Keratinocyte (primary cell): ENCODE results near the gene CLSTN2. TPM values are rescaled to one million over a fixed set of nuclear protein-coding genes. Genes with fewer than 3 reads are reported as not detected.
A peak's percentile ranks its signal among the peaks of the same experiment; 100 is the strongest.

ENCODE experiments used
- DNase-seq: peaks from one replicate; pipeline ENCODE4 v3.0.0-alpha.2; 2011; ENCODE audit warnings: low read depth, missing footprints, low spot score
- FAIRE-seq: peaks from 2 replicates; lab custom pipeline; 2011; peaks lifted over from hg19 to GRCh38; lab: Jason Lieb, UNC
- H2AFZ ChIP-seq: 2 replicates; pipeline ENCODE4 v1.6.0; 2012; ENCODE audit warnings: low read length, control low read depth, inconsistent platforms; ENCODE audit not compliant: control insufficient read depth
- H3K27ac ChIP-seq: 2 replicates; pipeline ENCODE4 v1.5.1; 2011; ENCODE audit warnings: low read length; ENCODE audit not compliant: control insufficient read depth, insufficient read depth
- H3K27me3 ChIP-seq: 3 replicates; pipeline ENCODE4 v1.6.0; 2011; ENCODE audit warnings: low read length; ENCODE audit not compliant: control insufficient read depth, insufficient read depth; ENCODE audit errors: extremely low read depth
- H3K36me3 ChIP-seq, 2 experiments: 2 replicates in 1 of 2; 3 replicates in 1 of 2; pipeline ENCODE4 v1.5.1; 2011; ENCODE audit warnings: low read length in 2 of 2, mild to moderate bottlenecking in 1 of 2; ENCODE audit not compliant: control insufficient read depth in 2 of 2, insufficient read depth in 2 of 2; ENCODE audit errors: extremely low read depth in 1 of 2
- H3K4me1 ChIP-seq: 3 replicates; pipeline ENCODE4 v1.5.1; 2011; ENCODE audit warnings: low read length; ENCODE audit not compliant: control insufficient read depth, insufficient read depth; ENCODE audit errors: extremely low read depth
- H3K4me2 ChIP-seq: 3 replicates; pipeline ENCODE4 v1.6.0; 2011; ENCODE audit warnings: low read depth, low read length; ENCODE audit not compliant: control insufficient read depth, insufficient read depth; ENCODE audit errors: extremely low read depth
- H3K4me3 ChIP-seq, 3 experiments: fragments of 200-600 bp in 1 of 3; sonication (generic) in 1 of 3; 2 replicates in 2 of 3; 3 replicates in 1 of 3; pipeline ENCODE4 v1.5.1; 2011 to 2016; ENCODE audit warnings: low read length in 3 of 3, mild to moderate bottlenecking in 3 of 3, control low read depth in 2 of 3, inconsistent platforms in 1 of 3, low read depth in 1 of 3, mixed read lengths in 1 of 3, mixed run types in 1 of 3, moderate library complexity in 1 of 3; ENCODE audit not compliant: control insufficient read depth in 2 of 3, insufficient read depth in 2 of 3; ENCODE audit errors: extremely low read depth in 1 of 3
- H3K79me2 ChIP-seq: 2 replicates; pipeline ENCODE4 v1.6.0; 2012; ENCODE audit warnings: low read length; ENCODE audit not compliant: control insufficient read depth, insufficient read depth
- H3K9ac ChIP-seq: 3 replicates; pipeline ENCODE4 v1.6.0; 2011; ENCODE audit warnings: low read length; ENCODE audit not compliant: control insufficient read depth, insufficient read depth; ENCODE audit errors: extremely low read depth
- H3K9me1 ChIP-seq: 3 replicates; pipeline ENCODE4 v1.6.0; 2011; ENCODE audit warnings: low read length; ENCODE audit not compliant: control insufficient read depth, insufficient read depth; ENCODE audit errors: extremely low read depth
- H3K9me3 ChIP-seq: 2 replicates; pipeline ENCODE4 v1.5.1; 2012; ENCODE audit warnings: low read depth, low read length; ENCODE audit not compliant: control insufficient read depth
- H4K20me1 ChIP-seq: 3 replicates; pipeline ENCODE4 v1.6.0; 2011; ENCODE audit warnings: low read length; ENCODE audit not compliant: control insufficient read depth, insufficient read depth; ENCODE audit errors: extremely low read depth
- EZH2 ChIP-seq: IDR thresholded peaks from one replicate; pipeline ENCODE4 v1.6.1; 2012; ENCODE audit warnings: inconsistent platforms, mild to moderate bottlenecking, low read length, moderate library complexity
- dilution Hi-C: fragments of 300-500 bp; cut with MboI; formaldehyde crosslinking; loops from one replicate; pipeline ENCODE4 v1.7.0; 2020; ENCODE audit warnings: low sequenced_read_pairs; ENCODE audit not compliant: extremely low pct_ligation_motif_present
- polyA plus RNA-seq, 5 experiments: library from polyadenylated mRNA; depleted of rRNA in 3 of 5; stranded (reverse) in 3 of 5; stranded (forward) in 1 of 5; unstranded in 1 of 5; fragments of >200 nt; gene quantifications; 1 replicate in 1 of 5; 2 replicates in 3 of 5; 3 replicates in 1 of 5; pipeline versions ENCODE4 v1.2.1 to v1.2.3, GENCODE V29; 2011 to 2012; ENCODE audit warnings: missing spikeins in 2 of 5, low read depth in 1 of 5, low replicate concordance in 1 of 5
- TF ChIP-seq, protein P1 (sequence below), 3 experiments: IDR thresholded peaks in 1 of 3; conservative IDR thresholded peaks in 1 of 3; optimal IDR thresholded peaks in 1 of 3; 2 replicates in 2 of 3; 3 replicates in 1 of 3; pipeline versions ENCODE3 to v1.5.1; 2011; ENCODE audit warnings: low read length in 3 of 3, mild to moderate bottlenecking in 3 of 3, moderate library complexity in 2 of 3, control low read depth in 1 of 3, inconsistent platforms in 1 of 3; ENCODE audit not compliant: insufficient read depth in 2 of 3; ENCODE audit errors: extremely low read depth in 1 of 3

CLSTN2 gene
- polyA plus RNA-seq, 1 donor (not counting 4 experiments of a cell fraction or from before 2014, with no cell fraction given) = 0.09 TPM

DNA sequence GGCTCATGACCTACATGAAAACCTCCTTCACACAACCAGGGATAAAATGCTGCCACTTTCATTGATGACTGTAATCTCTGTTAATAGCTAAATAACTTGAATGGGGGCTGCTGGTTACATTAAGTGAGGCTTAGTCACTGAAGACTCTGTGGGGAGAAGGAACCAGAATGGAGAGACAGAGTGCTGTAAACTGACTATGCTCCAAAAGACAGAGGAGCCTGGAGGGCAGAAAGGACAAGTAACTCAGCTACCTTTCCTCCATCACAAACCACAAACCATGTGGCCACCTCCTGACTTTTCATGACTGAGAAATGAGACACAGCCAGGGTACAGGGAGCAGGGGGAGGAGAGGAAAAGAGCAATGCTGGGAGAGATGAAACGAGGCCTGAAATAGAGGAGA lies 645.8 kb downstream of the CLSTN2 start:
- no peak for TF ChIP-seq EZH2
- TF ChIP-seq, protein P1, sequence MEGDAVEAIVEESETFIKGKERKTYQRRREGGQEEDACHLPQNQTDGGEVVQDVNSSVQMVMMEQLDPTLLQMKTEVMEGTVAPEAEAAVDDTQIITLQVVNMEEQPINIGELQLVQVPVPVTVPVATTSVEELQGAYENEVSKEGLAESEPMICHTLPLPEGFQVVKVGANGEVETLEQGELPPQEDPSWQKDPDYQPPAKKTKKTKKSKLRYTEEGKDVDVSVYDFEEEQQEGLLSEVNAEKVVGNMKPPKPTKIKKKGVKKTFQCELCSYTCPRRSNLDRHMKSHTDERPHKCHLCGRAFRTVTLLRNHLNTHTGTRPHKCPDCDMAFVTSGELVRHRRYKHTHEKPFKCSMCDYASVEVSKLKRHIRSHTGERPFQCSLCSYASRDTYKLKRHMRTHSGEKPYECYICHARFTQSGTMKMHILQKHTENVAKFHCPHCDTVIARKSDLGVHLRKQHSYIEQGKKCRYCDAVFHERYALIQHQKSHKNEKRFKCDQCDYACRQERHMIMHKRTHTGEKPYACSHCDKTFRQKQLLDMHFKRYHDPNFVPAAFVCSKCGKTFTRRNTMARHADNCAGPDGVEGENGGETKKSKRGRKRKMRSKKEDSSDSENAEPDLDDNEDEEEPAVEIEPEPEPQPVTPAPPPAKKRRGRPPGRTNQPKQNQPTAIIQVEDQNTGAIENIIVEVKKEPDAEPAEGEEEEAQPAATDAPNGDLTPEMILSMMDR (optimal IDR thresholded peaks at IDR 0.05 in 1 of 3, IDR thresholded peaks at IDR 0.05 in 1 of 3, conservative IDR thresholded peaks at IDR 0.05 in 1 of 3; ENCODE audit: extremely low read depth in 1 of 3, insufficient read depth in 2 of 3, low read length in 3 of 3) = no peak
- Histone ChIP-seq H3K4me1 (peaks cover 3% of the 10 kb centered on the region), H3K4me2 (no peak overlapping the region), H3K9me1 (no peaks in the 10 kb centered on the region), H3K27me3 (no peaks in the 10 kb centered on the region), H3K4me3 (no peak overlapping the region), H3K9me3 (no peaks in the 10 kb centered on the region), H3K9ac (no peak overlapping the region), H4K20me1 (no peaks in the 10 kb centered on the region), H2AFZ (no peak overlapping the region), H3K79me2 (no peaks in the 10 kb centered on the region), H3K27ac (no peak overlapping the region), H3K36me3 (no peaks in the 10 kb centered on the region)
- FAIRE-seq (peak; percentile 79), DNase-seq (no peak)
- dilution Hi-C loops = no loop called here

DNA sequence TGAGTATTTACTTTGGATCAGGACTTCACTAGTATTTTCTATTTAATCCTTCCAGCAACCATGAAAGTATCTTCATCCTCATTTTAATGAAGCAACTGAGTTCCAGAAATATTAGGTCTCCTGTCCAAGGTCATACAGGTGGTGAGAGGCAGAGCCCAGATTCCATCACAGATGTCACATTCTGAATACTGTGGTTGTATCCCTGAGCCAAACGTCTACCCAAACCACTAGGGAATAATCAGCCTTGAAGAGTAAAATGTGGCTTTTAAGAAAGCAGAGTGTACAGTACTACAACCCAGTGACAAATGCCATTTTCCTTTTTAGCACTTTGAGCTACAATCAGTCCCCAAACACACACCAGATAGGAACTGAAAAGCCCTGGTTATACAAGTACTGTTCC lies 649.6 kb downstream of the CLSTN2 start:
- no peak for DNase-seq
- Histone ChIP-seq H3K27me3 (no peaks in the 10 kb centered on the region), H3K4me3 (no peak overlapping the region), H4K20me1 (no peaks in the 10 kb centered on the region), H3K9me3 (no peaks in the 10 kb centered on the region), H3K79me2 (no peaks in the 10 kb centered on the region), H3K9ac (no peak overlapping the region), H3K4me2 (no peak overlapping the region), H3K36me3 (no peaks in the 10 kb centered on the region), H2AFZ (no peak overlapping the region), H3K27ac (no peak overlapping the region), H3K4me1 (peaks cover 3% of the 10 kb centered on the region), H3K9me1 (no peaks in the 10 kb centered on the region)
- TF ChIP-seq, protein P1 (optimal IDR thresholded peaks at IDR 0.05 in 1 of 3, IDR thresholded peaks at IDR 0.05 in 1 of 3, conservative IDR thresholded peaks at IDR 0.05 in 1 of 3; ENCODE audit: extremely low read depth in 1 of 3, insufficient read depth in 2 of 3, low read length in 3 of 3) = no peak
- no peak for TF ChIP-seq EZH2
- dilution Hi-C loops = no loop called here
- FAIRE-seq = no peak
